ENCODE measurements around the gene NOG. TPM values are rescaled to one million over a fixed set of nuclear protein-coding genes. Genes with fewer than 3 reads are reported as not detected.

NOG gene
- total and polyA plus RNA-seq, 3 donors from 2014 or later = 0.92 to 6.1 (median 5.2) TPM

GRCh38 chr17:56577843-56578204 lies 15.7 kb upstream of the NOG start:
- intact Hi-C loops (cut with DNase I; ENCODE audit: low total_unique reads) = no loop called here
- H3K27ac ChIP-seq = no peak overlapping the region
- no peaks in the 10 kb centered on the region for H3K4me1 ChIP-seq
- TF ChIP-seq POLR2A (IDR thresholded peaks at IDR 0.05) (no peak), CTCF (IDR thresholded peaks at IDR 0.05) (no peak)
- H3K27me3 ChIP-seq = no peaks in the 10 kb centered on the region
- no peak overlapping the region for H3K4me3 ChIP-seq
- H3K36me3 ChIP-seq (ENCODE audit: low read depth, missing control alignments) = no peaks in the 10 kb centered on the region
- 8 to 22% methylated on average over 15 of the region's 15 CpGs for WGBS, 2 donors
- no peaks in the 10 kb centered on the region for H3K9me3 ChIP-seq
- DNase-seq = no peak

- H3K27me3 ChIP-seq = no peaks in the 10 kb centered on the region
- H3K27ac ChIP-seq = no peak overlapping the region
- H3K36me3 ChIP-seq (ENCODE audit: low read depth, missing control alignments) = no peaks in the 10 kb centered on the region
- no peak overlapping the region for H3K4me3 ChIP-seq
- no peaks in the 10 kb centered on the region for H3K4me1 ChIP-seq
- intact Hi-C loops (cut with DNase I; ENCODE audit: low total_unique reads) = no loop called here
- TF ChIP-seq POLR2A (IDR thresholded peaks at IDR 0.05) (no peak), CTCF (IDR thresholded peaks at IDR 0.05) (no peak)
- no peaks in the 10 kb centered on the region for H3K9me3 ChIP-seq
- DNase-seq = no peak
- WGBS, 2 donors = 84% methylated on average over 5 of the region's 5 CpGs
Observed at GRCh38 chr17:56581635-56582627, 11.6 kb upstream of the NOG start.

DNA sequence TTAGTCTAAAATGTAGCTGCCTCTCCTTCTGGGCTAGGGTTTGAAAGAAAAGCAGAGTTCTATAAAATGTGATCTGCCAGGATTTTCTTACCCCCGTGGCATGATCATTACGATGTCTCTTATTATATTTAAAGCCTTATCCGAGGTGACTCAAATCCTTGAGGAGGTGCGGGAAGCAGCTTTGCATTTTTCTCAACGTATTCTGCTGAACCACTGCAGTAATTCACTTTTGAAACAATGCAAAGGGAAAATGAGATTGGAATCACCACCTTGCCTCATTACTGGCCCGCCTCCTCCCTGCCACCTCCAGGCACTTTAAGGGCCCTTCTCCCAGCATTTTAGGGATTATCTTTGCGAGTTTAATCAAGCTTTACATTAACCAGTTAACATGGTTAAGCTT lies 9.7 kb upstream of the NOG start:
- H3K4me1 ChIP-seq = no peaks in the 10 kb centered on the region
- no peaks in the 10 kb centered on the region for H3K27me3 ChIP-seq
- intact Hi-C loops (cut with DNase I; ENCODE audit: low total_unique reads) = no loop called here
- H3K27ac ChIP-seq = no peak overlapping the region
- H3K36me3 ChIP-seq (ENCODE audit: low read depth, missing control alignments) = no peaks in the 10 kb centered on the region
- no peak for DNase-seq
- no peak overlapping the region for H3K4me3 ChIP-seq
- TF ChIP-seq CTCF (IDR thresholded peaks at IDR 0.05) = no peak
- TF ChIP-seq POLR2A (IDR thresholded peaks at IDR 0.05) = no peak
- H3K9me3 ChIP-seq = no peaks in the 10 kb centered on the region
- WGBS, 2 donors = 75 to 78% methylated on average over 7 of the region's 7 CpGs

- H3K27me3 ChIP-seq = no peaks in the 10 kb centered on the region
- 63 to 69% methylated on average over 5 of the region's 5 CpGs for whole genome bisulfite sequencing, 2 donors
- H3K4me3 ChIP-seq = no peak overlapping the region
- H3K4me1 ChIP-seq = no peaks in the 10 kb centered on the region
- H3K27ac ChIP-seq = no peak overlapping the region
- H3K36me3 ChIP-seq (ENCODE audit: low read depth, missing control alignments) = no peaks in the 10 kb centered on the region
- no peak for DNase-seq
- H3K9me3 ChIP-seq = no peaks in the 10 kb centered on the region
- no peak for TF ChIP-seq CTCF (IDR thresholded peaks at IDR 0.05)
- TF ChIP-seq POLR2A (IDR thresholded peaks at IDR 0.05) = no peak
- intact Hi-C loops (cut with DNase I; ENCODE audit: low total_unique reads) = no loop called here
Observed at GRCh38 chr17:56587298-56587697, 6.2 kb upstream of the NOG start.
